ENCODE results near the gene LYAR. TPM values are rescaled to one million over a fixed set of nuclear protein-coding genes. Genes with fewer than 3 reads are reported as not detected.

The LYAR gene
- total and polyA plus RNA-seq, 2 of the 13 experiments (the other 11 are each of a cell fraction or from before 2014, with no cell fraction given), result 7.8 to 94.2 TPM

GRCh38 chr4:4259484-4260100 is 30.4 kb downstream of the LYAR start (continued):
- TF ChIP-seq ZNF609 (CRISPR knock-in tag; IDR thresholded peaks at IDR 0.05; ENCODE audit: borderline replicate concordance), result peak; percentile 90
- TF ChIP-seq ZSCAN5A (CRISPR knock-in tag; IDR thresholded peaks at IDR 0.05; ENCODE audit: borderline replicate concordance), result no peak
- peak; percentile 64; the same call in 1 of the 2 replicates for TF ChIP-seq ZNF614 (CRISPR knock-in tag; IDR thresholded peaks at IDR 0.05; ENCODE audit: borderline replicate concordance)
- no peak for TF ChIP-seq CREB1 (IDR thresholded peaks at IDR 0.05)
- TF ChIP-seq CREB1 (CRISPR knock-in tag; IDR thresholded peaks at IDR 0.05), result peak; percentile 42
- no peak for TF ChIP-seq ZNF160 (CRISPR knock-in tag; IDR thresholded peaks at IDR 0.05)
- TF ChIP-seq RFXAP (CRISPR knock-in tag; IDR thresholded peaks at IDR 0.05; ENCODE audit: borderline replicate concordance), result peak; percentile 19; the same call in 1 of the 2 replicates
- no peak for TF ChIP-seq CCAR2 (optimal IDR thresholded peaks at IDR 0.05; ENCODE audit: low read depth, low read length)
- TF ChIP-seq CHCHD3 (CRISPR knock-in tag; IDR thresholded peaks at IDR 0.05), result no peak
- TF ChIP-seq ARID5B (CRISPR knock-in tag; IDR thresholded peaks at IDR 0.05), result peak; percentile 97
- TF ChIP-seq TEAD2 (CRISPR knock-in tag; IDR thresholded peaks at IDR 0.05), result no peak
- no peak for TF ChIP-seq SNAPC4 (CRISPR knock-in tag; IDR thresholded peaks at IDR 0.05)

Measured in HepG2 (cell line).